H1 (cell line): ENCODE results near the gene SNX12. TPM values are rescaled to one million over a fixed set of nuclear protein-coding genes. Genes with fewer than 3 reads are reported as not detected.

Experiments
- CTCF ChIA-PET: fragments of 300-600 bp; sonication (Branson Sonifier 250); formaldehyde crosslinking; loops from one replicate; lab custom pipeline; 2021; ENCODE audit not compliant: partially characterized antibody; lab: Charles Lee
- POLR2A ChIA-PET: fragments of 300-600 bp; sonication (Branson Sonifier 250); formaldehyde crosslinking; loops from one replicate; lab custom pipeline; 2021; ENCODE audit warnings: inconsistent platforms; ENCODE audit not compliant: partially characterized antibody; lab: Charles Lee
- DNase-seq, 2 experiments: peaks; one replicate each; pipeline versions ENCODE4 v3.0.0 to v3.0.0-alpha.2; 2010 to 2022; ENCODE audit warnings: low spot score in 2 of 2, low read depth in 1 of 2, mixed read lengths in 1 of 2
- FAIRE-seq: peaks from 2 replicates; lab custom pipeline; 2011; peaks lifted over from hg19 to GRCh38; lab: Jason Lieb, UNC
- H2AFZ ChIP-seq: 2 replicates; pipeline ENCODE4 v1.8.1; 2012; ENCODE audit warnings: low read length, inconsistent platforms
- H2AK5ac ChIP-seq: 2 replicates; pipeline ENCODE4 v1.6.1; 2013; ENCODE audit warnings: low read depth, low read length
- H2BK120ac ChIP-seq: replicated peaks from 2 replicates; pipeline ENCODE3; 2013; ENCODE audit warnings: low read depth, low read length, inconsistent platforms
- H2BK12ac ChIP-seq: 2 replicates; pipeline ENCODE4 v1.6.1; 2013; ENCODE audit warnings: low read depth, low read length
- H2BK15ac ChIP-seq: 2 replicates; pipeline ENCODE4 v1.6.1; 2013; ENCODE audit warnings: low read length
- H2BK20ac ChIP-seq: 2 replicates; pipeline ENCODE4 v1.6.1; 2013; ENCODE audit warnings: low read length
- H2BK5ac ChIP-seq: 2 replicates; pipeline ENCODE4 v1.6.1; 2013; ENCODE audit warnings: low read depth, low read length
- H3K14ac ChIP-seq: 2 replicates; pipeline ENCODE4 v1.6.1; 2013; ENCODE audit warnings: inconsistent platforms; ENCODE audit not compliant: insufficient read length
- H3K18ac ChIP-seq: 2 replicates; pipeline ENCODE4 v1.6.1; 2013; ENCODE audit warnings: low read length; ENCODE audit errors: extremely low read depth
- H3K23ac ChIP-seq: 2 replicates; pipeline ENCODE4 v1.6.1; 2013; ENCODE audit warnings: inconsistent platforms; ENCODE audit not compliant: insufficient read length
- H3K23me2 ChIP-seq: 2 replicates; pipeline ENCODE4 v1.6.1; 2013; ENCODE audit warnings: low read depth, low read length
- H3K27ac ChIP-seq: 2 replicates; pipeline ENCODE4 v1.6.1; 2011; ENCODE audit warnings: low read depth, low read length, inconsistent platforms
- H3K27me3 ChIP-seq, 4 experiments: replicated peaks in 1 of 4; 1 replicate in 1 of 4; 2 replicates in 3 of 4; pipeline versions ENCODE4 v1.6.1 to v1.8.1; 2011 to 2013; ENCODE audit warnings: low read length in 3 of 4, mild to moderate bottlenecking in 3 of 4, inconsistent platforms in 2 of 4, mixed read lengths in 2 of 4, moderate library complexity in 1 of 4; ENCODE audit not compliant: control insufficient read depth in 3 of 4, insufficient read depth in 3 of 4; ENCODE audit errors: extremely low read depth in 1 of 4
- H3K36me3 ChIP-seq, 4 experiments: 2 replicates each; pipeline versions ENCODE4 v1.6.1 to v1.8.1; 2011 to 2013; ENCODE audit warnings: mild to moderate bottlenecking in 4 of 4, low read length in 3 of 4, moderate library complexity in 2 of 4, control low read depth in 1 of 4, inconsistent platforms in 1 of 4; ENCODE audit not compliant: insufficient read depth in 4 of 4, control insufficient read depth in 2 of 4
- H3K4ac ChIP-seq: replicated peaks from 2 replicates; pipeline ENCODE3; 2013; ENCODE audit warnings: low read length, low read depth, mixed read lengths, inconsistent platforms; ENCODE audit not compliant: insufficient read length
- H3K4me1 ChIP-seq, 4 experiments: replicated peaks in 1 of 4; 1 replicate in 1 of 4; 2 replicates in 3 of 4; pipeline versions ENCODE4 v1.6.1 to v1.8.1; 2011 to 2013; ENCODE audit warnings: low read length in 3 of 4, inconsistent platforms in 2 of 4, mixed read lengths in 1 of 4; ENCODE audit not compliant: insufficient read depth in 4 of 4, control insufficient read depth in 3 of 4
- H3K4me2 ChIP-seq, 2 experiments: 2 replicates each; pipeline versions ENCODE4 v1.6.1 to v1.8.1; 2011 to 2013; ENCODE audit warnings: low read depth in 2 of 2, low read length in 2 of 2, control low read depth in 1 of 2, inconsistent platforms in 1 of 2, mild to moderate bottlenecking in 1 of 2; ENCODE audit not compliant: insufficient read depth in 1 of 2
- H3K4me3 ChIP-seq, 4 experiments: fragments of 200-600, 300-600 bp in 1 of 4; sonication (generic), shearing (Covaris generic), sonication (Bioruptor Twin) in 1 of 4; 2 replicates each; pipeline versions ENCODE4 v1.5.1 to v1.8.1; 2011 to 2016; ENCODE audit warnings: low read length in 4 of 4, low read depth in 3 of 4, control low read depth in 2 of 4, inconsistent platforms in 2 of 4, mild to moderate bottlenecking in 2 of 4, mixed read lengths in 1 of 4, moderate library complexity in 1 of 4; ENCODE audit not compliant: insufficient read depth in 2 of 4; ENCODE audit errors: extremely low read depth in 1 of 4
- H3K56ac ChIP-seq: replicated peaks from 2 replicates; pipeline ENCODE3; 2013; ENCODE audit warnings: low read depth, mild to moderate bottlenecking, mixed read lengths, low read length, inconsistent platforms; ENCODE audit not compliant: insufficient read length
- H3K79me1 ChIP-seq: 2 replicates; pipeline ENCODE4 v1.6.1; 2013; ENCODE audit warnings: low read depth, low read length, control low read depth
- H3K79me2 ChIP-seq, 2 experiments: 2 replicates each; pipeline versions ENCODE4 v1.6.1 to v1.8.1; 2012 to 2013; ENCODE audit warnings: low read length in 2 of 2, mild to moderate bottlenecking in 2 of 2, inconsistent platforms in 1 of 2; ENCODE audit not compliant: insufficient read depth in 2 of 2, control insufficient read depth in 1 of 2
- H3K9ac ChIP-seq, 4 experiments: replicated peaks in 1 of 4; 1 replicate in 1 of 4; 2 replicates in 3 of 4; pipeline versions ENCODE4 v1.6.1 to v1.8.1; 2011 to 2013; ENCODE audit warnings: low read depth in 3 of 4, low read length in 3 of 4, control low read depth in 2 of 4, mild to moderate bottlenecking in 2 of 4, moderate library complexity in 2 of 4, inconsistent platforms in 1 of 4; ENCODE audit errors: extremely low read depth in 1 of 4
- H3K9me3 ChIP-seq, 2 experiments: 2 replicates each; pipeline versions ENCODE4 v1.6.1 to v1.8.1; 2012 to 2013; ENCODE audit warnings: mild to moderate bottlenecking in 2 of 2, moderate library complexity in 2 of 2, control low read depth in 1 of 2, inconsistent platforms in 1 of 2, low read depth in 1 of 2, low read length in 1 of 2, mixed read lengths in 1 of 2; ENCODE audit not compliant: insufficient read depth in 2 of 2
- H4K20me1 ChIP-seq, 2 experiments: replicated peaks in 1 of 2; 2 replicates each; pipeline versions ENCODE3 to v1.8.1; 2011 to 2013; ENCODE audit warnings: inconsistent platforms in 2 of 2, low read length in 2 of 2, mild to moderate bottlenecking in 1 of 2; ENCODE audit not compliant: insufficient read depth in 2 of 2, control insufficient read depth in 1 of 2
- H4K5ac ChIP-seq: 2 replicates; pipeline ENCODE4 v1.6.1; 2013; ENCODE audit warnings: low read length, low read depth, mixed read lengths, inconsistent platforms; ENCODE audit not compliant: insufficient read length
- H4K8ac ChIP-seq: 2 replicates; pipeline ENCODE4 v1.8.0; 2013; ENCODE audit warnings: mild to moderate bottlenecking, moderate library complexity, low read length, inconsistent platforms; ENCODE audit not compliant: insufficient read depth; ENCODE audit errors: extremely low read depth
- H4K91ac ChIP-seq: replicated peaks from 2 replicates; pipeline ENCODE3; 2013; ENCODE audit warnings: low read length, mixed read lengths, inconsistent platforms; ENCODE audit not compliant: insufficient read length
- GTF2F1 ChIP-seq: IDR thresholded peaks from 2 replicates; pipeline ENCODE4 v1.6.1; 2012; ENCODE audit warnings: low read depth, low read length, improper control_type of control experiment, borderline replicate concordance
- HDAC6 ChIP-seq: IDR thresholded peaks from one replicate; pipeline ENCODE4 v1.7.1; 2012; ENCODE audit warnings: low read depth, mild to moderate bottlenecking, inconsistent platforms, low read length, moderate library complexity
- SP1 ChIP-seq: IDR thresholded peaks from 2 replicates; pipeline ENCODE4 v1.6.1; 2011; ENCODE audit warnings: low read depth, low read length
- SRF ChIP-seq: IDR thresholded peaks from 2 replicates; pipeline ENCODE4 v1.6.1; 2011; ENCODE audit warnings: mild to moderate bottlenecking, low read depth, low read length, moderate library complexity
- TAF1 ChIP-seq: IDR thresholded peaks from 2 replicates; pipeline ENCODE4 v1.6.1; 2011; ENCODE audit warnings: mild to moderate bottlenecking, low read depth, low read length
- ZNF274 ChIP-seq: IDR thresholded peaks from 2 replicates; pipeline ENCODE4 v1.7.0; 2012; ENCODE audit warnings: low read length, borderline replicate concordance; ENCODE audit errors: extremely low read depth
- WGBS, 2 experiments: shearing (Covaris generic) in 1 of 2; methylation state at CpG; one replicate each; pipeline versions ENCODE4 v1.1.6 to v1.1.7; 2013 to 2015; ENCODE audit warnings: low lambda C conversion rate in 2 of 2, mixed read lengths in 2 of 2, inconsistent platforms in 1 of 2, low coverage in 1 of 2, missing lambda C conversion rate in 1 of 2; ENCODE audit not compliant: insufficient replicate concordance in 2 of 2, insufficient coverage in 1 of 2, insufficient read length in 1 of 2; ENCODE audit errors: extremely low coverage in 1 of 2, missing lambda C conversion rate in 1 of 2; 5-methylcytosine and 5-hydroxymethylcytosine counted together
- polyA plus RNA-seq, 7 experiments: library from polyadenylated mRNA; depleted of rRNA in 3 of 7; stranded (reverse) in 5 of 7; unstranded in 2 of 7; fragments of >200 nt in 5 of 7; fragments of 200-250 nt in 2 of 7; gene quantifications; 1 replicate in 5 of 7; 2 replicates in 1 of 7; 4 replicates in 1 of 7; pipeline versions ENCODE4 v1.2.1 to v1.2.3, GENCODE V29; 2011 to 2013; ENCODE audit warnings: missing spikeins in 2 of 7, mixed read lengths in 2 of 7
- total RNA-seq: library from RNA; stranded (reverse); fragmentation: NEBNext Ultra II Directional; extraction: Animal tissue kit (Norgen Biotek cat#: 25700); gene quantifications from 2 replicates; pipeline ENCODE4 v1.2.1, GENCODE V29; 2021

SNX12 gene
- total and polyA plus RNA-seq, 2 of the 8 experiments (the other 6 are each of a cell fraction or from before 2014, with no cell fraction given) = 72.1 to 74.2 TPM

GRCh38 chrX:71109051-71109450, 40.9 kb upstream of the SNX12 start:
- H4K91ac ChIP-seq = no peak overlapping the region
- H3K18ac ChIP-seq = no peak overlapping the region
- ChIA-PET POLR2A (no interaction called here), CTCF (interaction anchor here (0.9 kb wide), 1 partner anchor 25 kb away, joined by 6 read pairs; no protein-coding TSS in a partner anchor)
- no peak overlapping the region for H2BK15ac ChIP-seq
- no peak overlapping the region for H3K4me2 ChIP-seq
- no peak overlapping the region for H2BK20ac ChIP-seq
- H3K79me1 ChIP-seq = no peaks in the 10 kb centered on the region
- TF ChIP-seq HDAC6 (no peak), SP1 (no peak), TAF1 (no peak), SRF (no peak), ZNF274 (no peak), GTF2F1 (no peak)
- no peaks in the 10 kb centered on the region for H3K79me2 ChIP-seq
- H3K27ac ChIP-seq = no peak overlapping the region
- no peak overlapping the region for H2BK12ac ChIP-seq
- H2BK120ac ChIP-seq = no peak overlapping the region
- H4K8ac ChIP-seq = no peak overlapping the region
- H3K23me2 ChIP-seq = no peaks in the 10 kb centered on the region
- FAIRE-seq = no peak
- H4K5ac ChIP-seq = no peak overlapping the region
- peaks cover 2 to 12% (median 4%) of the 10 kb centered on the region in 4 experiments; a peak in 3 of 7 replicates for H3K4me1 ChIP-seq
- H2AFZ ChIP-seq = no peak overlapping the region
- H2BK5ac ChIP-seq = no peak overlapping the region
- H4K20me1 ChIP-seq = no peaks in the 10 kb centered on the region
- H3K36me3 ChIP-seq = no peaks in the 10 kb centered on the region
- no peak overlapping the region for H3K9ac ChIP-seq
- H3K56ac ChIP-seq = no peak overlapping the region
- H3K23ac ChIP-seq = no peak overlapping the region
- WGBS, 2 experiments = 95% methylated on average over 6 of the region's 6 CpGs; no CpG with 5 or more reads in 1 of the 2 experiments
- H3K14ac ChIP-seq = no peak overlapping the region
- no peak overlapping the region for H3K4ac ChIP-seq
- DNase-seq = no peak
- H3K9me3 ChIP-seq = no peaks in the 10 kb centered on the region
- H3K4me3 ChIP-seq = no peak overlapping the region
- no peak overlapping the region for H2AK5ac ChIP-seq
- peaks cover 0 to 2% (median 0%) of the 10 kb centered on the region in 4 experiments; a peak in 2 of 7 replicates for H3K27me3 ChIP-seq
